Mononuclear cell (primary cell): ENCODE data around the gene SHH. TPM values are rescaled to one million over a fixed set of nuclear protein-coding genes. Genes with fewer than 3 reads are reported as not detected.

Experiments used
- H3K27me3 ChIP-seq: 2 replicates; pipeline ENCODE4 v1.6.0; 2011; ENCODE audit warnings: low read length, control low read depth; ENCODE audit not compliant: insufficient read depth
- H3K4me1 ChIP-seq: 2 replicates; pipeline ENCODE4 v1.5.1; 2011; ENCODE audit warnings: mild to moderate bottlenecking, low read length, control low read depth; ENCODE audit not compliant: insufficient read depth
- H3K4me3 ChIP-seq: 2 replicates; pipeline ENCODE4 v1.5.1; 2011; ENCODE audit warnings: mild to moderate bottlenecking, low read length, moderate library complexity
- H3K9me3 ChIP-seq: 2 replicates; pipeline ENCODE4 v1.5.1; 2011; ENCODE audit warnings: low read depth, mild to moderate bottlenecking, control low read depth, low read length
- total RNA-seq: library from RNA; depleted of rRNA; stranded (reverse); fragments of >200 nt; gene quantifications from one replicate; pipeline ENCODE4 v1.2.3, GENCODE V29; 2012

The SHH gene
- total RNA-seq, 1 donor, result 0.10 TPM

DNA sequence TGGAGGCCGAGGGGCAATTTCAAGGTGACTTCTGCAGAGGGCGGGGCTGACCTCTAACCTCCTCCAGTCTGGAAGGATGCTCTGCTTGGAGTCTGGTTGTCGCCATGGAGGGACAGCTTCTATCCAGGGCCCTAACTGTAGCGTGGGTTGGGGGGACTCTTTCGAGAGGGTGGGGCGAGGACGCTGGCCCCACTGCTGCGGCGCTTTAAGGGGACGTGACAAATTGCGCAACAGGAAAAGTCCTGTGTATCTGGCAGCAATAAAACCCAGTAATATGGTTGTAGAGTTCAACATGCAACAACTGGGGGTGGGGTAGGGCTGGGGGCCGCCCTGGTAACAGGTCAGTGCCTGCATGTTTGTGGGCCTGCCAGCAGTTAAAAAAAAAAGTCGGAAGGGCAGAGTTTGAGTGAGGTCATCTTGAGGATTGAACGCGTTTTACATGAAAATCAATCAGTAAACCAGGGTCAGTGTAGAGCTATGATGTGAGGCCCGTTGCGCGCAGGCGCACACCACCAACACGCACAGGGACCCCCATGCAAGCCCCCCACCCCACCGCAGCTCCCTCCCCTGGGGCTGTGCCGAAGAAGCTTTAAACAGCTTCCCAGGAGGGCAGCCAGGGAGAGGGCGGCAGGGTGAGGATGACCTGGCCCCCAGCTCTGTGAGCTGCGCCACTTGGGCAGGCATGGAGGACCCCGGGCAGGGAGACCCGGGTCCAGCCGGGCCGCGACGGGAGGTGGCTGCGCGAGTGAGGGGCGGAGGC, 4.3 kb downstream of the SHH start:
- Histone ChIP-seq H3K4me3 (no peak overlapping the region), H3K27me3 (peaks cover 87% of the 10 kb centered on the region), H3K4me1 (peaks cover 32% of the 10 kb centered on the region)

DNA sequence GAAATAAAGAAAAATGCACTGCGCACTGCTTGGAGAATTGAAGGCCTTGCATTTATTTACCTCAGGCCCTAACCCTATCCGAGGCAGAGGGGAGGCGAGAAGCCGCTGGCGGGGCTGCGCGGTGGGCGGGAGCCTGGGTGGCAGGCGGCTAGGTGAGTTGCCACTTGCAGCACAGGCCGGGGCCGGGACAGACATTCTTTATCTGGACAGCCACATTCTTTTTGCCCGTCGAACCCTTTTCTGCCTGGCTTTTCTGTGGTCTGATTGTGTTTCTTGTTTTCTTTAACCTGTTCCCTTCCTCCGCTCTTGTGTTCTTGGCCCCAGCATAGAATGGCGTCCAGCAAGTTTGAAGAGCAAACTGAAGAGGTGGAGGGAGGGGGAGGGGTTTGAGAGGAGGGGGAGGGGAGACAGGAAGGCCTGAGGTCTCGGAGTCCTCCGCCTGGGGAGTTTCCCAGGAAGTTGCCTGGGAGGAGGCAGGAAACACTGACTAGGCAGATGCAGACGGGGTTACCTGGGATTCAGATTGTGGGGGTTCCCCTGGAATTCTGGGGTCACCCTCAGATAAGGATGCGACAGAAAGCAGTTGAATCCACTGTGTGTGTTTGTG, 5.1 kb downstream of the SHH start:
- H3K4me1 ChIP-seq, result peaks cover 33% of the 10 kb centered on the region
- no peaks in the 10 kb centered on the region for H3K9me3 ChIP-seq
- peaks cover 83% of the 10 kb centered on the region for H3K27me3 ChIP-seq
- no peak overlapping the region for H3K4me3 ChIP-seq

More for the DNA sequence above, 4.3 kb downstream of the SHH start:
- H3K9me3 ChIP-seq, result no peaks in the 10 kb centered on the region

DNA sequence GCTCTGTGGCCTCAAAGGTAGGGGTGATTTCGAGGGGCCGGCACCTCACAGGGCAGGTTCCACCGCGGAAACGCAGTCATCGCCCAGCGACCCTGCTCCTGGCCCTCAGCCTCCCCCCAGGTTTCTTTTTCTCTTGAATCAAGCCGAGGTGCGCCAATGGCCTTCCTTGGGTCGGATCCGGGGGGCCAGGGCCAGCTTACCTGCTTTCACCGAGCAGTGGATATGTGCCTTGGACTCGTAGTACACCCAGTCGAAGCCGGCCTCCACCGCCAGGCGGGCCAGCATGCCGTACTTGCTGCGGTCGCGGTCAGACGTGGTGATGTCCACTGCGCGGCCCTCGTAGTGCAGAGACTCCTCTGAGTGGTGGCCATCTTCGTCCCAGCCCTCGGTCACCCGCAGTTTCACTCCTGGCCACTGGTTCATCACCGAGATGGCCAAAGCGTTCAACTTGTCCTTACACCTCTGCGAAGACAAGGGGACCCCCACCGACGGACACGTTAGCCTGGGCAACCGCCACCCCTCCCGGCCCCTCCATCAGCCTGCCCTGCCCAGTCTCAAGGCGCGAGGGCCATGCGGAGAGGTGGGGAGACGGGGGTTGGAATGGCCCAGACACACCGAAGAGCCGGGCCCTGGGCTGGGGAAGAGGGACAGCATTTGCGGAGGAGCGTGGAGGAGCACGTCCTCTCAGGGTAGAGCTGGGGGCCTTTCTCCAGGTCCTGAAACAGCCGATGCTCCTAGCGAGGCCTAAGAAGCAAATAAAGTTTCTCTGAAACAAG, 6.0 kb downstream of the SHH start:
- Histone ChIP-seq H3K27me3 (peaks cover 83% of the 10 kb centered on the region), H3K4me1 (peaks cover 33% of the 10 kb centered on the region), H3K9me3 (no peaks in the 10 kb centered on the region), H3K4me3 (no peak overlapping the region)

DNA sequence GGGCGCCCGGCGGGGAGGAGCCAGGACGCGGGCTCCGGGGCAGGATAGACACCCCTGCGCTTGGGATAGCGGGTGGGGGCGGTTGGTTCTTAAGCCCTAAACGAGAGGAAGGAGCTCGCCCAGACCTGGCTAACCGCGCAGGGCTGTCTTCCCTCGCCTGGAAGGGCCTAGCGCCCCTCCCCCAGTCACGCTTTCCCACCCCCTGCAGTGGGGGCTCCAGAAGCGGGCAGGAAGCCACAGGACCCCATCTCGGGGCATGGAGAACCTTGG, 6.5 kb downstream of the SHH start:
- Histone ChIP-seq H3K9me3 (no peaks in the 10 kb centered on the region), H3K27me3 (peaks cover 83% of the 10 kb centered on the region), H3K4me3 (no peak overlapping the region)

DNA sequence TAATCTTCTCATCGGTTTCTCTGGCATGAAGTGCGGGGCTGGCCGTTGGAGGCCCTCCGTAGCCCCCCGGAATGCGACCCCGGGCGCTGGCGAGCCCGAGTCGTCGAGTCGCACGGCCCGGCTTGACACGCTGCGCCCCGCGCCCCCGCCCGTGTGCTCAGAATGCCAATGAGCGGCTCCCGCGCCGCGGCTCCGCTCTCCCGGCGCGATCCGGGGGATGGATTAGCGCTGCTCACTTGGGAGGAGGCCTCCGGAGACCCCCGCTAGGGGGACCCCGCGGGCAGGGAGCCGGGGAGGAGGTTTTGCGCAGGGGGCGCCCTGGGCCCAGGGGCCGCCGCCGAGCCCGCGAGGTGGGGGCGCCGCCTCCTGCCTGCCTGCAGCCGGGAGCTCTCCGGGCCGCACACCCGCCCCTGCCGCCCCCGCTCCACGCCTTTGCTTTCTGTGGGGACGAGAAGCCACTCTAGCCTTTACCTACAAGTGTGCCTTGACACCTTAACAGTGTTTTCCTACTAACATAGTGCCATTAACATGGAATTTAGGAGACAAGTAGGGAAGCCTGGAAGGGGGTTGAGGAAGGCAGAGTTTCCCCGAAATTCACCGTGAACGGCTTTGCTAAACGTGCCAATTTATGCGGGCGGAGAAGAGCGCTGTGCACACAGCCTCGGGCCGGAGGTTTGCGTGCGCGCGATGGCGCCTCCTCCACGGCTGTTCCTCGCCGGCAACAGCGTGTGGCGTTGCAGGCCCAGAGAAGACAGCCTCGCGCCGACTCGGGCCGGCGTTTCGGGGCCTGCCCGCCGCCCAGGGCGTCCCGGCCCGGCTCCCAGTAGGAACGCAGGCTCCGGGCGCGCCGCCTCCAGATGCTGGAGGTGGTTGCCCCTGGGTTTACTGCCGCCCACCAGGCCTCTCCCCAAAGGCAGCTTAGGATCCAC, 7.1 kb downstream of the SHH start:
- H3K27me3 ChIP-seq, result peaks cover 81% of the 10 kb centered on the region
- H3K4me1 ChIP-seq, result peaks cover 33% of the 10 kb centered on the region
- no peak overlapping the region for H3K4me3 ChIP-seq
- no peaks in the 10 kb centered on the region for H3K9me3 ChIP-seq

More for the DNA sequence above, 6.5 kb downstream of the SHH start:
- H3K4me1 ChIP-seq, result peaks cover 33% of the 10 kb centered on the region

DNA sequence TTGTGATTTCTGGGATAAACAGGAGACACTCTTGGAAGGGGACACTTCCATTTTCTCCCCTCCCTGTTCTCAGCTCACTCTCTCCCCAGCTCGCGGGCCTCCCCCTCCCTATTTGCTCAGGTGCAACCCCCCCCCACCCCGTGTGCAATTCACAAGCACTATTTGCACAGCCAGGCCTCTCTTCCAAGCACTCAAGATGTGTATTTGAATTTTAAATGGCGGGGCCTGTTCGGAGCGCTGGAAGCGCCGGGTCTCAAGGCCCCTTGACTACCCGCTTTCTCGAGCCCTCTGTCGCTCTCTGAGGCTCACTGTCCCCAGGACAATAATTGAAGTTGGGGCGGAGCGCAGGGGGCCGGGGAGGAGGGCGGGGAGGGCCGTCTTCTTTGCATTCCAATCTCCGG, 7.8 kb downstream of the SHH start:
- H3K4me1 ChIP-seq, result peaks cover 33% of the 10 kb centered on the region
- no peaks in the 10 kb centered on the region for H3K9me3 ChIP-seq
- H3K4me3 ChIP-seq, result no peak overlapping the region
- peaks cover 84% of the 10 kb centered on the region for H3K27me3 ChIP-seq

DNA sequence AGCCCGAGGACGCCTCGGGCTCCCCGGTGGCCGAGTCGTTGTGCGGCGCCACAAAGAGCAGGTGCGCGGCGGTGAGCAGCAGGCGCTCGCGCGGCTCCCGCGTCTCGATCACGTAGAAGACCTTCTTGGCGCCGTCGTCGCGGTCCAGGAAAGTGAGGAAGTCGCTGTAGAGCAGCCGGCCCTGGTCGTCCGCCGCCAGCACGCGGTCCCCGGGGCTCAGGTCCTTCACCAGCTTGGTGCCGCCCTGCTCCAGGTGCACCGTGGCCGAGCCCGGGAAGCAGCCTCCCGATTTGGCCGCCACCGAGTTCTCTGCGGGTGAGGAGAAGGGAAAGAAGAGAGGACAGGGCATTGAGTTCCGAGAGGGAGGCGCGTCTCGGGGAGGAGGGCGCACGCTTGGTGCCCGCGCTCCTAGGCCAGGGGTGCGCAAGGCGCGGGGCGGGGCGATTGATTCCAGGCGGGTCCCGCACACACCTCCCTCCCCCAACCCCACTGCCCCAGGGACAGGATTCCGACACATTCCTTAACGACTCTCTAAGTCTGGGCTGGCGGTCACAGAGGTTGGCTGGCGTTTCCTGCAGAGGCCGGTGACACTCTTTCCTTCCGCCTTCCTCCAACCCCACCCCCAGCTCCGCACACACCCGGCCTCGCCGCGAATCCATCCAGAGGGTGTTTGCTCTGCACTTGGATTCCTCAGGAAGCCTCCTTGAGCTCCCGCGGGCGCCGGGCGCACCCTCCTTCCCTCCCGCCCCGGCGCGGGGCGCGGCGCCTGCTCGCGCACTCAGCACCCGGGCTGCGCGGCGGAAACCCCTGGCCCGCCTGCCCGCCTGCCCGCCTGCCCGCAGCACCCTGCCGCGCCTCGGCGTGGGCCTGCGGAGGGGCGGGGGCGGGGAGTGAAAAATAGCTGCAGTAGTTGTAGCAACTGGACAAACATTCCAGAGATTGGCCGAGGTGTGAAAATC, 8.6 kb downstream of the SHH start:
- no peaks in the 10 kb centered on the region for H3K9me3 ChIP-seq
- peaks cover 84% of the 10 kb centered on the region for H3K27me3 ChIP-seq
- H3K4me3 ChIP-seq, result no peak overlapping the region
- H3K4me1 ChIP-seq, result peaks cover 33% of the 10 kb centered on the region

DNA sequence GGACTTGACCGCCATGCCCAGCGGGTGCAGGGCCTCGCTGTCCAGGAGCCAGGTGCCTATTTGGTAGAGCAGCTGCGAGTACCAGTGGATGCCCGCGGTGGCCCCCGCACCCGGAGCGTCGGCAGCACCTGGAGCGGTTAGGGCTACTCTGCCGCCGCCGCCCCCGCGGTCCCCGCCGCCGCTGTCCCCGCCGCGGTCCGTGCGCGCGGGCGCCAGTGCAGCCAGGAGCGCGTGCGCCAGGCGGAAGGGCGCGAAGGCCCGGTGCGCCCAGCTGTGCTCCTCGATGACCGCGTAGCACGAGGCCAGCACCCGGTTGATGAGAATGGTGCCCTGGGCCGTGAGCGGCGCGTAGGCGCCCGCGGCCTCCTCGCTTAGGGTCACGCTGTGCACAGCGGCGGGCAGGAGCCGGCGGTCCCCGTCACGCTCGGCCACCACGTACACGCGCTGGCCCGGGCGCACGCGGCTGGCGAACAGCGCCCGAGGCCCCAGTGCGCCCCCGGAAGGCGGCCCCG, 9.3 kb downstream of the SHH start:
- no peak overlapping the region for H3K4me3 ChIP-seq
- H3K27me3 ChIP-seq, result peaks cover 81% of the 10 kb centered on the region
- peaks cover 33% of the 10 kb centered on the region for H3K4me1 ChIP-seq
- no peaks in the 10 kb centered on the region for H3K9me3 ChIP-seq

DNA sequence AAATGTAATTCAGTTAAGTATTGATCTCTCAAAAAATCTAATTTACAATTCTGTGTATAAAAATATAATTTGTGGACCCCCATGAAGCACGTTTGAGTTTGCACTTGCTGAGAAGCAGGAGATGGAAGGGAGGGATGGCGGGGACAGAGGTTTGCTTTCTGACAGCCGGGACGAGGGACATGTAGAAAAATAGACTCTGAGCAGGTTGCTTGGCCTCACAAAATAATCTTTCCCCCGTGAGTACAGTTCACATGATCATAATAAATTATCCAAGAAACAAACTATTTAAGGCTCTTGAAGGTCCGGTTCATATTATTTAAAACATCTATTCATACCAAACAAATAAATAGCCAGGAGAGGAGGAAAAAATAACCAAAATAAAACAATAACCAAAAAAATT, 10.0 kb downstream of the SHH start:
- Histone ChIP-seq H3K27me3 (peaks cover 76% of the 10 kb centered on the region), H3K4me1 (peaks cover 33% of the 10 kb centered on the region), H3K9me3 (no peaks in the 10 kb centered on the region), H3K4me3 (no peak overlapping the region)

DNA sequence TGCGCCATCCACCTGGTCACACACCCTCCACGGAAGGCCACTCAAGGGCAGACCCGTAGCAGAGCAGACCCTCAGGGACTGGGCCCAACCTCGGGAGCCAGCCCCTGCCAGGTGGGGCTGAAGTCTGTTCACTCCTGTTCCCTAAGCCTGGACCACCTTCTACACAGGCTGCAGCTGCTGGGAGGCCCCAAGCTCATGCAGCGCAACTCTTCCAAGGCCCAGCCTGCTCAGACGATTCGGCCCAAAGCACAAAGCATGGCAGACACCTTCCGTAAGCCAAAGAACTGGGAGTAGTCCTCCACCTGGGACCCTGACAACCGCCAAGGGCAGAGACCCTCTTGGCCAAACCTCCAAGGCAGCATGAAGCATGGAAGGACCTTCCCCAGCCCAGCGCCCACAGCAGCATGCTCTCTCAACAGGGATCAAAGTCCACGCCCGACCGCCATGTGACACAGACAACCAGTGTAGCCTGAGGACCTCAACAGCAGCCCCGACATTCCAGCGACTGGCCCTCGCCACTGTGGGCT, 11.5 kb downstream of the SHH start:
- Histone ChIP-seq H3K4me3 (no peak overlapping the region), H3K27me3 (peaks cover 68% of the 10 kb centered on the region), H3K4me1 (peaks cover 24% of the 10 kb centered on the region), H3K9me3 (no peaks in the 10 kb centered on the region)

DNA sequence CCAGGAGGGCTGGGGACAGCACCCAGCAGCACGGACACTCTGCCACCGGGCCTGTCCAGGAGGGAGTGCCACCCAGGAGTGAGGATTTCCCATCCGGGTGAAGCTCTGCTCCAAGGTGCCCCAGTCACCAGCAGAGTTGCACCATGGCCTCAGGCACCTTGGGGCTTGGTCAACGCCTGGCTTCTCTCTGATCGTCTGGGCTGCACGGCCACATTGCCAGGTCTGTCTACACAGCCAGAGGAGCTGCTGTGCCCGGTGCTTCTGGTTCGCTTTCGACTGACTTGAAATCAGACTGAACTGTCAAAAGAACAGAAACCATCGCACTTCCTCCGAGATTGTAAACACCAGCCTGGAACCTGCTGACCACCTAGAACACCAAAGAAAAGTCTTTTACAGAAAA, 12.0 kb downstream of the SHH start:
- peaks cover 19% of the 10 kb centered on the region for H3K4me1 ChIP-seq
- H3K27me3 ChIP-seq, result peaks cover 63% of the 10 kb centered on the region
- no peaks in the 10 kb centered on the region for H3K9me3 ChIP-seq
- no peak overlapping the region for H3K4me3 ChIP-seq

DNA sequence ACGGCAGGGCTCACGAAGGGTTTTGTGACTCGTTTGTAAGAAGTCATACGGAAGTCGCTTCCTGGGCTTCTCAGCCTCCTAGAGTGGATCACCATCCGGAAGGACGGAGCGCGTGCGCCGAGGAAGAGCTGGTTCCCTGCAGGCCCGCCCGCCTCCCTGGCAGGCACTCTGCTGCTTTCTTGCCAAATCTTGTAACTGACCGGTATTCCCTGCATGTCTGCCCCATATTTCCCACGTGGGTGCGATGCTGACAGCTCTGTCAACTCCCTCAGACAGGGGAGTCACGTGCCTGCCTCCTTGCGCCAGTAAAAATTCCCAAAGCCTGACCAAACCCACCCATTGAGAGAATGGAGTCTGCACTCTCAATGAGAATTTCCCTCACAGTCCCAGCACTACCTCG, 12.7 kb downstream of the SHH start:
- peaks cover 57% of the 10 kb centered on the region for H3K27me3 ChIP-seq
- H3K4me1 ChIP-seq, result peaks cover 11% of the 10 kb centered on the region
- H3K9me3 ChIP-seq, result no peaks in the 10 kb centered on the region
- H3K4me3 ChIP-seq, result no peak overlapping the region

DNA sequence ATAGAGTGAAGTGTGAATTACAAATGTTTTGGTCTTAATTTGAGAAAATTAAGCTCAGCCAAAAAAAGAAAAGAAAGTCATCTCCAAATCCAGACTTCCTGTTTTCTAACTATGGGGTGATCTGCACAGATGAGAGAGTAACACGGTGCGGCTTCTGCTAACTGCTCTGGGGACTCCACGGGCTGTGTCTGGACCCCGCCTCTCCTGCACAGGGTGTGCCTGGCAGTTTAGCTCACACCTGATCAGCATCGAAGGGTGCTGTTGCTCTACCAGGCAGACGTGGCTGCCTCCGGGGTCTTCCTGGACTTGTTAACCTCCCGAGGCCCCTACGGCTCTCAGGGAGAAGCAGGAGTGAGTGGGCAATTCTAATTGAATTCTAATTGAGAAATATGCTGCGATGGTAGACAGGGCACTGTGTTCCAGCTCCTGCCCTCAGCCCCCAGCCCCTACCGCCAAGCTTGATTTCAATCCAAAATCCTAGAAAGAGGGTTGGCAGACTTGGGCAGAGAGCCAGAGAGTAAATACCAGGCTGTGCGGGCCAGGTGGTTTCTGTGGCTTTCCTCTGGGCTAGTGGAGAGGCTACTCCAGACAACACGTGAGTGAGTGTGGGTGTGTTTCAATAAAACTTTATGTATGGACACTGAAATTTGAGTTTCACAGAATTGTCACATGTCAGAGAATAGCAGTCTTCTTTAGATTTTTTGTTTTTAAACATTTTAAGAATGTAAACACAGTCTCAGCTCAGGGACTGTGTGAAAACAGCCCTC, 13.4 kb downstream of the SHH start:
- Histone ChIP-seq H3K27me3 (peaks cover 56% of the 10 kb centered on the region), H3K9me3 (no peaks in the 10 kb centered on the region), H3K4me1 (peaks cover 10% of the 10 kb centered on the region), H3K4me3 (no peak overlapping the region)
